Omental fat pad (tissue), 4 donors: ENCODE measurements around the gene ANXA6. TPM values are rescaled to one million over a fixed set of nuclear protein-coding genes. Genes with fewer than 3 reads are reported as not detected.
A peak's percentile ranks its signal among the peaks of the same experiment; 100 is the strongest.
"Not testable (repeated sequence)": the region's sequence is repeated elsewhere in the genome, so short reads cannot be mapped to it uniquely, and the experiment has no call there.

Experiments used
- ATAC-seq: fragments of 150-250 bp; one replicate; pipeline ENCODE4 v1.9.1; 2016; ENCODE audit warnings: mild to moderate bottlenecking, moderate library complexity; ENCODE audit not compliant: low FRiP score
- DNase-seq: peaks from one replicate; pipeline ENCODE4 v3.0.0-alpha.2; 2019; ENCODE audit warnings: low spot score
- total RNA-seq, 4 donors: library from RNA; depleted of rRNA; stranded (reverse); fragments of >200 nt; gene quantifications; one replicate each; pipeline ENCODE4 v1.1.0, GENCODE V29; 2016
- TF ChIP-seq, protein P1 (sequence below), 3 donors: fragments of 450-650 bp; IDR thresholded peaks; one replicate each; pipeline ENCODE4 v1.5.1; 2016 to 2017; ENCODE audit warnings: antibody characterized with exemption in 3 of 3, mild to moderate bottlenecking in 3 of 3, moderate library complexity in 2 of 3

ANXA6 gene
- total RNA-seq, 4 donors from 2014 or later: 216 to 505 (median 379) TPM

DNA sequence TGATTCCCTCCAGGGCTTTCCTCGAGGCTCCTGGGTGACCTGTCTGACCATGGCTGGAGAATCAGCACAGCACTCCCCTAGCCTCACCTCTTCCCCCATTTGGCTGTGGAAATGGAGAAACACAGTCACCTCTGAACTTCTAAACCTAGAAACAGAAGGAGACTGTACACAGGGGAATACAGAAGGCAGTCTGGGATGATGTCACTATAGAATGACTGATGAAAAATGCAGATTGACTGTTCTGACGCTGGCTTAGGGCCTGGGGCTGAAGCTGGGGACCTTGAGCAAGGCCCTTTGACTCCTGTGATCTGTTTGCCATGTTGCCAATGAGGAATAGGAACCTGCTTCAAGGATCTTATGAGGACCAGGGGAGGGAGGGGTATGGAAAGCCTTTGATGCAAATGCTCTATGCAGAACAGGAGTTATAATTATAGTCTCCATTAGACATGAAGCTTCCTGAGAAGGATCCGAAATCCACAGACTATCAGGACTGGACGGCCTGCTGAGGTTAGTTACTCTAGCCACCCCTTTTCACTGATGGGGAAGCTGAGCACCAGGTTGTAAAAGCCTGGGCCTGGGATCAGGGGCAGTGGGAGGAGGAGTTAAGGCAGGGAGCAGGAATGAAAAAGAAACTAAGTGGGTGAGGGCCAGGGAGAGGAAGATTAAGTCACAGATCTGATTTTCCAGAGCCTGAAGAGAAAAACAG, 24.4 kb upstream of the ANXA6 start:
- DNase-seq: no peak
- no peak for ATAC-seq
- TF ChIP-seq, protein P1, sequence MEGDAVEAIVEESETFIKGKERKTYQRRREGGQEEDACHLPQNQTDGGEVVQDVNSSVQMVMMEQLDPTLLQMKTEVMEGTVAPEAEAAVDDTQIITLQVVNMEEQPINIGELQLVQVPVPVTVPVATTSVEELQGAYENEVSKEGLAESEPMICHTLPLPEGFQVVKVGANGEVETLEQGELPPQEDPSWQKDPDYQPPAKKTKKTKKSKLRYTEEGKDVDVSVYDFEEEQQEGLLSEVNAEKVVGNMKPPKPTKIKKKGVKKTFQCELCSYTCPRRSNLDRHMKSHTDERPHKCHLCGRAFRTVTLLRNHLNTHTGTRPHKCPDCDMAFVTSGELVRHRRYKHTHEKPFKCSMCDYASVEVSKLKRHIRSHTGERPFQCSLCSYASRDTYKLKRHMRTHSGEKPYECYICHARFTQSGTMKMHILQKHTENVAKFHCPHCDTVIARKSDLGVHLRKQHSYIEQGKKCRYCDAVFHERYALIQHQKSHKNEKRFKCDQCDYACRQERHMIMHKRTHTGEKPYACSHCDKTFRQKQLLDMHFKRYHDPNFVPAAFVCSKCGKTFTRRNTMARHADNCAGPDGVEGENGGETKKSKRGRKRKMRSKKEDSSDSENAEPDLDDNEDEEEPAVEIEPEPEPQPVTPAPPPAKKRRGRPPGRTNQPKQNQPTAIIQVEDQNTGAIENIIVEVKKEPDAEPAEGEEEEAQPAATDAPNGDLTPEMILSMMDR (IDR thresholded peaks at IDR 0.05): no peak

DNA sequence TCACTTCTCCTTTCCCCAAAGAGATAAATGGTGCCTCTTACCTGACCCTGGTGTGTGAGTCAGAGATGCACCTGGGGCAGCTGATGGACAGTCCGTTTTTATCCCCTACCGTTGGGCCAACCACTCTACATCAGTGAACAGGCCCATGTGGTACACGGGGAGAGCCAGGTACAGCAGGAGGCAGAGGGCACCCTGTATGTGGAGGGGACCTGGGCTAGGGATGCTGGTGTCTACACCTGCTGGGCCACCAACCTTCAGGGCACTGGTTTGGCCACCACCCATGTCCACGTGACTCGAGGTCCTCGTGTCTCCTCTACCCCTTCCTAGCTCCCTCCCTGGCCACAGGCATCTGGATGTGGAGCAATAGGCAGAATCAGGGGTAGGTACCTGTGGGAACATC, 22.7 kb upstream of the ANXA6 start:
- DNase-seq (no peak), ATAC-seq (no peak)
- TF ChIP-seq, protein P1 (IDR thresholded peaks at IDR 0.05): no peak

DNA sequence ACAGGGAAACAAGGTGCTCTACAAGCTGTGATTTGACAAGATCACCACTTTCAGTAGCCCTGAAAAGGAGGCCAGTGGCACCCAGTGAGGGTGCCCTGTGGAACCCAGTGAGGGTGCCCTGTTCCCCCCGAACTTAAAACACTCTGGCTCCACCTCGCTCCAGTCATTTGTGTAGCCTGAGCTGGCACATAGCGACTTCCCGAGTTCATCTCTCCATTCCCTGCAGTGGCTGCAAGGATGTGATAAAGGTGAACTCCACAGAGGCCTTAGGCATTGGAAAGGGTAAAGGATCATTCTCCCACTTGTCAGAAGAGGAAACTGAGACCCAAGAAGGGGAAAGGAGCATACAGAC, 21.9 kb upstream of the ANXA6 start:
- ATAC-seq (no peak), DNase-seq (no peak)
- TF ChIP-seq, protein P1 (IDR thresholded peaks at IDR 0.05): no peak

DNA sequence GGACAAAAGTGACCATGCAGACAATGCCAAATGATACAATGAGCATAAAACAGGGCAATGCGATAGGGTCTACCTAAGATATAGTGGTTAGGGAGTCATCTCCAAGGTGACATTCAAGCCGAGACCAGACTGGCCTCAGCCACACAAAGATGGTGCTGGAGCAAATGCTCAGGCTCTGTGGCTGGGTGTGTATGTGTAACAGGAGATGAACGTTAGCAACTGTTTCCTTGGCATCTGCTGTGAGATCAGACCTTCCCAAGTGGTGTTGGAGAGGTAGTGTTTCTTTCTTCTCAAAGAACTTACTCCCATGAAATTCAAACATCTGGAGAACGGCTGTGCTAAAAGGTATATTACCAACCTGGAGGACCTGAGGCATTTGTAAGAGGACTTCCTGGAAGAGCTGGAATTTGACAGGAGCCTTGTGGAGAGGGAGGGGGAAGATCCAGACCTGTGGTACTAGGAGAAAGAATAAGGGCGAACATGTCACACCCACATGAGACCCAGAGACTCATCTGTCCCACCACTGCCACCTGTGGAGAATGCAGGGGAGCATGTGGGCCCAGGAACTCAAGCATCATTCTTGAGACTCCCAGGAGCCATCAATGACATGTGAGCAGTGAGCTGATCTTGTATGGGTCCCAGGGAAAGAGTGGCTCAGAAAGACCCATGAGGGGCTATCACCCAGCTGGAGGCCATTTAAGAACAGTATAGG, 21.4 kb upstream of the ANXA6 start:
- TF ChIP-seq, protein P1 (IDR thresholded peaks at IDR 0.05): no peak
- DNase-seq: no peak
- no peak for ATAC-seq

DNA sequence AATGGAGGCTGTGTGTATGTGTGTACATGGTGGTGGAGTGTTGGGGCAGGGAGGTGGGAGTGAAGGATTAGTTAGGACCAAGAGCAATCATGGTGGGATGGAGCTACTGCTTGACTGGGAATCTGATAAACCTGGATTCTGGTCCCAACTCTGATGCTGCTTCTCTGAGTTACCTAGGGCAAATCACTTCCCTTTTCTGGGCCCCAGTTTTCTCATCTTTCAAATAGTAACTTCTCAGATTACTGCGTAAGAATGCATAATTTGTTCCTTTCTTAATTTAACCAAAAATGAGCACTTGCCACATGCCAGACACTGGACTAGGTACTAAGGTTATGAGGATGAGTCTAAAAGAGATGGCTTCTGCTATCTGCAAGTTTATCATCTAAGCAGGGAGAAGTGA, 20.8 kb upstream of the ANXA6 start:
- ATAC-seq: no peak
- no peak for DNase-seq
- TF ChIP-seq, protein P1 (IDR thresholded peaks at IDR 0.05): no peak

DNA sequence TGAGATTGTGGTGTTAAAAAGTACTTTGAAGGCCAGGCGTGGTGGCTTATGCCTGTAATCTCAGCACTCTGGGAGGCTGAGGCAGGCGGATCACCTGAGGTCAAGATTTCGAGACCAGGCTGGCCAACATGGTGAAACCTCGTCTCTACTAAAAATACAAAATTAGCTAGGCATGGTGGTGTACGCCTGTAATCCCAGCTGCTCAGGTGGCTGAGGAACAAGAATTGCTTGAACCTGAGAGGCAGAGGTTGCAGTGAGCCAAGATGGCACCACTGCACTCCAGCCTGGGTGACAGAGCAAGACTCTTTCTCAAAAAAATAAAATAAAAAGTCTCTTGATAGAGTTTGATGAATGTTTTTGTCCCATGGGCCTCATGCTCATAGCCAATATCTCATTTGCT, 18.7 kb upstream of the ANXA6 start:
- DNase-seq: not testable (repeated sequence)

DNA sequence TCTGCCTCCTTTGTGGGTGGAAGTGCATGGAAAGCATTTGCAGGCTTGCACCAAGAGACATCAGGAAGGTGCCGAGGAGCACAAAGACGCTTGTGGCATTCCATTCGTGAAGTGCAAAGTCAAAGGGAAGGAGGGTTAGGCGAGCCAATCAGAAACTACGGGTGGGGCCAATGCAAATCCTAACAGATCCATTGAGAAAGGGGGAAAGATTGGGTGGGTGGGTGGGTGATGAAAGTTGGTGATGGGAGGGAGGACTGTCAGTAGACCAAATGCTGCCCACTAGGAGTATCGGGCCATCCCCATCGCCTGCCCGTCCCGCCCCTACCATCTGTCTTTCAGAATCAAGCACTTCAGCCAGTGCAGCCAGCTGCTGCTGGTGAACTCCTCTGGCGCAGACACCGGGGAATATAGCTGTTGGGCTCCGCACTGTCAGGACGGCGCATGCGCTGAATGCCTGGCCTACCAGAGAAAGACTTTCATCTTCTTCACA, 17.1 kb upstream of the ANXA6 start:
- no peak for DNase-seq
- peak; percentile 56 for ATAC-seq
- TF ChIP-seq, protein P1 (IDR thresholded peaks at IDR 0.05): no peak

More for the DNA sequence above, 18.7 kb upstream of the ANXA6 start:
- not testable (repeated sequence) for ATAC-seq
